Loucy (cell line): ENCODE results near the gene STRN.
"Not testable (repeated sequence)": the region's sequence is repeated elsewhere in the genome, so short reads cannot be mapped to it uniquely, and the experiment has no call there.

Experiments used
- H2AFZ ChIP-seq: fragments of 200-600 bp; sonication (generic); 2 replicates; pipeline ENCODE4 v1.6.0; 2016; ENCODE audit warnings: antibody characterized with exemption, mild to moderate bottlenecking, low read length, moderate library complexity
- H3F3A ChIP-seq: fragments of 200-600 bp; 2 replicates; pipeline ENCODE4 v1.6.0; 2016; ENCODE audit warnings: antibody characterized with exemption, low read depth, mild to moderate bottlenecking
- H3K27me3 ChIP-seq: fragments of 200-600 bp; sonication (generic); 2 replicates; pipeline ENCODE4 v1.6.1; 2014; ENCODE audit warnings: low read length, mild to moderate bottlenecking; ENCODE audit not compliant: insufficient read depth, poor library complexity, severe bottlenecking
- H3K36me3 ChIP-seq: fragments of 200-600 bp; sonication (generic); 2 replicates; pipeline ENCODE4 v1.6.1; 2016; ENCODE audit warnings: low read length; ENCODE audit not compliant: insufficient read depth
- H3K4me1 ChIP-seq: fragments of 200-600 bp; sonication (generic); 2 replicates; pipeline ENCODE4 v1.5.1; 2014; ENCODE audit warnings: low read length, mild to moderate bottlenecking; ENCODE audit not compliant: insufficient read depth, poor library complexity, severe bottlenecking
- H3K4me2 ChIP-seq: fragments of 200-600 bp; sonication (generic); 2 replicates; pipeline ENCODE4 v1.6.0; 2014; ENCODE audit warnings: antibody characterized with exemption, low read length, low read depth, mild to moderate bottlenecking; ENCODE audit not compliant: poor library complexity, severe bottlenecking
- H3K4me3 ChIP-seq: fragments of 200-600 bp; sonication (generic); 2 replicates; pipeline ENCODE4 v1.5.1; 2014; ENCODE audit warnings: low read length, mild to moderate bottlenecking, mixed read lengths; ENCODE audit not compliant: poor library complexity, severe bottlenecking
- H3K79me2 ChIP-seq: fragments of 200-600 bp; sonication (generic); 2 replicates; pipeline ENCODE4 v1.6.1; 2014; ENCODE audit warnings: low read length; ENCODE audit not compliant: insufficient read depth
- H3K9ac ChIP-seq: fragments of 200-600 bp; sonication (generic); 2 replicates; pipeline ENCODE4 v1.6.0; 2014; ENCODE audit warnings: mild to moderate bottlenecking, low read depth, low read length, moderate library complexity; ENCODE audit not compliant: poor library complexity, severe bottlenecking
- H3K9me2 ChIP-seq: fragments of 200-600 bp; sonication (generic); replicated peaks from 2 replicates; pipeline ENCODE4 v1.6.1; 2016; ENCODE audit warnings: low read depth, low read length, mixed read lengths
- H3K9me3 ChIP-seq: fragments of 200-600 bp; sonication (generic); 2 replicates; pipeline ENCODE4 v1.6.1; 2014; ENCODE audit warnings: mild to moderate bottlenecking, antibody characterized with exemption, low read length, low read depth; ENCODE audit not compliant: insufficient read depth
- H4K20me1 ChIP-seq: fragments of 200-600 bp; sonication (generic); 2 replicates; pipeline ENCODE4 v1.6.0; 2014; ENCODE audit warnings: antibody characterized with exemption, low read length, mild to moderate bottlenecking; ENCODE audit not compliant: insufficient read depth, poor library complexity, severe bottlenecking
- CTCF ChIP-seq: fragments of 200-600 bp; sonication (generic); conservative IDR thresholded peaks from 2 replicates; pipeline ENCODE4 v1.5.1; 2014; ENCODE audit warnings: mild to moderate bottlenecking, antibody characterized with exemption, low read length
- EZH2phosphoT487 ChIP-seq: fragments of 200-600 bp; IDR thresholded peaks from 2 replicates; pipeline ENCODE4 v1.6.1; 2018; ENCODE audit warnings: antibody characterized with exemption, mild to moderate bottlenecking, moderate library complexity, borderline replicate concordance

The STRN gene

GRCh38 chr2:36834731-36835524, 131.4 kb downstream of the STRN start:
- Histone ChIP-seq H3K27me3 (no peaks in the 10 kb centered on the region), H3K4me2 (no peak overlapping the region), H4K20me1 (no peaks in the 10 kb centered on the region), H3K36me3 (no peaks in the 10 kb centered on the region), H3F3A (no peaks in the 10 kb centered on the region), H3K4me1 (peaks cover 4% of the 10 kb centered on the region), H3K9me2 (no peaks in the 10 kb centered on the region), H2AFZ (no peak overlapping the region), H3K79me2 (no peaks in the 10 kb centered on the region), H3K4me3 (no peak overlapping the region), H3K9me3 (no peaks in the 10 kb centered on the region), H3K9ac (no peak overlapping the region)
- TF ChIP-seq EZH2phosphoT487: no peak
- no peak for TF ChIP-seq CTCF

DNA sequence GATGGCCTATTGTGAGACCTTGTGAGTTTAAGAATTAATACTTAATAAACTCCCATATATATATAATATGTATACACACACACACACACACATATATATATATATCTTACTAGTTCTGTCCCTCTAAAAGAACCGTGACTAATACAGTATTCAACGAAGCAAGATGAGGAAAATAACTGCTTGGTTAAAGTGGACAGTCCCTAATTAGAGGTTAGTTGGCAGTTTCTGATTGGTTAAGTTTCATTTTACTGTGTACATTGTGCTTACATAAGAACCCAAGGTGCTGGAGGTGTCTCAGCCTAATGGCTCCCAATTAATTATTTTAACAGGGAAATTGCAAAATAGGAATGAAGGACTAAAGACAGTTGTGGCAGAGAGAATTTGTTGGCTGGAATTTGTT, 132.1 kb downstream of the STRN start:
- Histone ChIP-seq H3K79me2 (no peaks in the 10 kb centered on the region), H3K36me3 (no peaks in the 10 kb centered on the region)

GRCh38 chr2:36831185-36831584, 135.2 kb downstream of the STRN start:
- TF ChIP-seq EZH2phosphoT487: no peak
- no peak for TF ChIP-seq CTCF
- no peaks in the 10 kb centered on the region for H4K20me1 ChIP-seq
- H3K9me2 ChIP-seq: no peaks in the 10 kb centered on the region
- no peak overlapping the region for H3K4me3 ChIP-seq
- no peaks in the 10 kb centered on the region for H3F3A ChIP-seq
- H3K4me2 ChIP-seq: no peak overlapping the region
- no peaks in the 10 kb centered on the region for H3K79me2 ChIP-seq
- no peak overlapping the region for H3K9ac ChIP-seq
- no peaks in the 10 kb centered on the region for H3K27me3 ChIP-seq
- H3K9me3 ChIP-seq: no peaks in the 10 kb centered on the region
- no peaks in the 10 kb centered on the region for H3K36me3 ChIP-seq
- peaks cover 4% of the 10 kb centered on the region for H3K4me1 ChIP-seq
- H2AFZ ChIP-seq: 0 out of 2 replicates have a peak overlapping the region, but pooled peaks have one; percentile 25

More for the DNA sequence above, 132.1 kb downstream of the STRN start:
- Histone ChIP-seq H3K9me3 (no peaks in the 10 kb centered on the region), H3K27me3 (no peaks in the 10 kb centered on the region), H3K4me1 (peaks cover 4% of the 10 kb centered on the region), H3F3A (no peaks in the 10 kb centered on the region), H3K9me2 (no peaks in the 10 kb centered on the region), H4K20me1 (no peaks in the 10 kb centered on the region), H2AFZ (no peak overlapping the region), H3K9ac (no peak overlapping the region), H3K4me2 (no peak overlapping the region), H3K4me3 (no peak overlapping the region)
- no peak for TF ChIP-seq CTCF
- no peak for TF ChIP-seq EZH2phosphoT487

DNA sequence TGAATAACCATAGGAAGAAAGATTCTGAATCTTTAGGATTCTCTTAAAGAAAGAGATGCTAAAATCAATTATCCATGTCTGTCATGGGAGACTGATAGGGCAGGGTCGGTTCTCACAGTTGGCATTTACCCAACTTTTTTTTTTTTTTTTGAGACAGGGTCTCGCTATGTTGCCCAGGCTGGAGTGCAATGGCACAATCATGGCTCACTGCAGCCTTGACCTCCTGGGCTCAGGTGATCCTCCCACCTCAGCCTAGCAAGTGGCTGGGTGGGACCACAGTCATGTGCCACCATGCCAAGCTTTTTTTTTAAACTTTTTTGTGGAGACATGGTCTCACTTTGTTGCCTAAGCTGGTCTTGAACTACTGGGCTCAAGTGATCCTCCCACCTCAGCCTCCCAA, 141.7 kb downstream of the STRN start:
- H3K9me2 ChIP-seq, H3K9me3 ChIP-seq, H2AFZ ChIP-seq, H3K36me3 ChIP-seq, H3K4me1 ChIP-seq, H3K9ac ChIP-seq, H3K27me3 ChIP-seq, H3K4me3 ChIP-seq, H4K20me1 ChIP-seq, H3K79me2 ChIP-seq, H3F3A ChIP-seq, H3K4me2 ChIP-seq: not testable (repeated sequence)
